Activated CD8-positive, alpha-beta memory T cell treated with anti-CD3 and anti-CD28 coated beads, Interleukin-2, amount 10 ng/mL, durations not matched to agents 7 days and 5 days (primary cell): ENCODE measurements around the gene CSF3. TPM values are rescaled to one million over a fixed set of nuclear protein-coding genes. Genes with fewer than 3 reads are reported as not detected.

Experiments
- ATAC-seq: fragments of 150-1000 bp; cut with Tn5 transposase; one replicate; pipeline ENCODE4 v1.10.0; 2021; ENCODE audit warnings: moderate library complexity
- CTCF ChIA-PET: fragments of 350-600 bp; sonication (Branson Sonifier 250); formaldehyde crosslinking; loops from one replicate; lab custom pipeline; 2021; ENCODE audit warnings: antibody characterized with exemption; lab: Charles Lee
- DNase-seq: peaks from one replicate; pipeline ENCODE4 v3.0.0-alpha.2; 2020
- H3K27ac Mint-ChIP-seq: one replicate; pipeline ENCODE4 v1.8.0; 2021; ENCODE audit warnings: mild to moderate bottlenecking, mixed read lengths
- H3K27me3 Mint-ChIP-seq: one replicate; pipeline ENCODE4 v1.8.0; 2021; ENCODE audit warnings: mixed read lengths
- H3K36me3 Mint-ChIP-seq: one replicate; pipeline ENCODE4 v1.8.0; 2021; ENCODE audit warnings: mild to moderate bottlenecking, mixed read lengths
- H3K4me1 Mint-ChIP-seq: one replicate; pipeline ENCODE4 v1.8.0; 2021; ENCODE audit warnings: mixed read lengths
- H3K4me3 Mint-ChIP-seq: one replicate; pipeline ENCODE4 v1.8.0; 2021; ENCODE audit warnings: mild to moderate bottlenecking, moderate library complexity, mixed read lengths
- H3K9me3 Mint-ChIP-seq: one replicate; pipeline ENCODE4 v1.8.0; 2022; ENCODE audit warnings: low read depth, mixed read lengths
- total RNA-seq, 2 experiments: library from RNA; stranded (reverse); gene quantifications; one replicate each; pipeline ENCODE4 v1.2.3, GENCODE V29; 2021

Gene CSF3
- not detected for total RNA-seq

DNA sequence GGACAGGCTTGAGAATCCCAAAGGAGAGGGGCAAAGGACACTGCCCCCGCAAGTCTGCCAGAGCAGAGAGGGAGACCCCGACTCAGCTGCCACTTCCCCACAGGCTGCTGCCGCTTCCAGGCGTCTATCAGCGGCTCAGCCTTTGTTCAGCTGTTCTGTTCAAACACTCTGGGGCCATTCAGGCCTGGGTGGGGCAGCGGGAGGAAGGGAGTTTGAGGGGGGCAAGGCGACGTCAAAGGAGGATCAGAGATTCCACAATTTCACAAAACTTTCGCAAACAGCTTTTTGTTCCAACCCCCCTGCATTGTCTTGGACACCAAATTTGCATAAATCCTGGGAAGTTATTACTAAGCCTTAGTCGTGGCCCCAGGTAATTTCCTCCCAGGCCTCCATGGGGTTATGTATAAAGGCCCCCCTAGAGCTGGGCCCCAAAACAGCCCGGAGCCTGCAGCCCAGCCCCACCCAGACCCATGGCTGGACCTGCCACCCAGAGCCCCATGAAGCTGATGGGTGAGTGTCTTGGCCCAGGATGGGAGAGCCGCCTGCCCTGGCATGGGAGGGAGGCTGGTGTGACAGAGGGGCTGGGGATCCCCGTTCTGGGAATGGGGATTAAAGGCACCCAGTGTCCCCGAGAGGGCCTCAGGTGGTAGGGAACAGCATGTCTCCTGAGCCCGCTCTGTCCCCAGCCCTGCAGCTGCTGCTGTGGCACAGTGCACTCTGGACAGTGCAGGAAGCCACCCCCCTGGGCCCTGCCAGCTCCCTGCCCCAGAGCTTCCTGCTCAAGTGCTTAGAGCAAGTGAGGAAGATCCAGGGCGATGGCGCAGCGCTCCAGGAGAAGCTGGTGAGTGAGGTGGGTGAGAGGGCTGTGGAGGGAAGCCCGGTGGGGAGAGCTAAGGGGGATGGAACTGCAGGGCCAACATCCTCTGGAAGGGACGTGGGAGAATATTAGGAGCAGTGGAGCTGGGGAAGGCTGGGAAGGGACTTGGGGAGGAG, at the start of gene CSF3:
CSF3 (plus strand) TSS at position 436 of the 993 bp plus-strand sequence; CDS start at position 471, 35 bp downstream.
- H3K4me1 Mint-ChIP-seq = peaks cover 7% of the 10 kb centered on the region
- H3K27ac Mint-ChIP-seq = no peak within 1 kb of the TSS
- no peak for DNase-seq
- peaks cover 2% of the 10 kb centered on the region for H3K36me3 Mint-ChIP-seq
- H3K4me3 Mint-ChIP-seq = no peak within 1 kb of the TSS
- CTCF ChIA-PET = interaction anchor here (1.0 to 8.5 kb wide), 11 partner anchors 12 to 280 kb away, joined by 3 to 97 read pairs (median 12); no protein-coding TSS in a partner anchor
- H3K27me3 Mint-ChIP-seq = peaks cover 7% of the 10 kb centered on the region
- no peak for ATAC-seq
- H3K9me3 Mint-ChIP-seq = no peaks in the 10 kb centered on the region

DNA sequence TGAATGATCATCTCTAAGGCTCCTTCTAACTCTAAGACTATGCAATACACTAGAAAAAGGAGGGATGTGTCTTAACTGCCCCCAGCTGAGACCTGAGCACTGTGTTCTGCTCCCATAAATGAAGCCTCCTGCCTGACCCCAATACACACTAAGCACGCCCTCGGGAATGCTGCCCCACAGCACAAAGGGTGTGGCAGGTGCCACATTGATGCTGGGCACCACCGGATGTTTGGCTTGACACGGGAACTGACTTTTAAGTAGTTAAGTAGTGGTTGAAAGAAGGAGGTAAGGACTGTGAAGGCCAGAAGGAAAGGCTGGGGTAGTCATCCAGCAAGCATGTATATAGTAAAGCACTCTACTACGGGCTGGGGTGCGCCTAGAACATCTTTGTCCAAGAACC, 48.5 kb upstream of the CSF3 start:
- H3K4me3 Mint-ChIP-seq = no peak overlapping the region
- no peaks in the 10 kb centered on the region for H3K36me3 Mint-ChIP-seq
- no peak overlapping the region for H3K27ac Mint-ChIP-seq
- H3K27me3 Mint-ChIP-seq = peaks cover 46% of the 10 kb centered on the region
- H3K9me3 Mint-ChIP-seq = no peaks in the 10 kb centered on the region
- peaks cover 14% of the 10 kb centered on the region for H3K4me1 Mint-ChIP-seq
- CTCF ChIA-PET = no interaction called here
- DNase-seq (no peak), ATAC-seq (no peak)

DNA sequence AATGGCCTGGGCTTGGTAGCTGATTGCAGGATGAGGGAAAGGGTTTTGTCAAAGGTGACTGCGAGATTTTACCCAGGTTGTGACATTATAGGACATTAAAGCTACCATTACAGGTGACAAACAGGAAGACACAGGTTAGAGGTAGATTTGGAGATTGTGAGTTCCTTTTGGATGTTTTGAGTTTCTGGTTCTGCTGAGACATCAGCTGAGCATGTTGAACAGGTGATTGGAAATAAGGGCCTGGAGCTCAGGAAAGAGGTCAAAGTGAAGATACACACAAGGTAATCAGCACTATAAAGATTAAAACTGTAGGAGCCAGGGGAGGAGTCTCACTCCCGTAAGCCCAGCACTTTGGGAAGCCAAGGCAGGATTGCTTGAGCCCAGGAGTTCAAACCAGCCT, 46.5 kb upstream of the CSF3 start:
- no peak for DNase-seq
- H3K9me3 Mint-ChIP-seq = no peaks in the 10 kb centered on the region
- no peak overlapping the region for H3K4me3 Mint-ChIP-seq
- H3K27ac Mint-ChIP-seq = no peak overlapping the region
- no peak for ATAC-seq
- peaks cover 11% of the 10 kb centered on the region for H3K4me1 Mint-ChIP-seq
- no peaks in the 10 kb centered on the region for H3K36me3 Mint-ChIP-seq
- CTCF ChIA-PET = interaction anchor here (0.9 to 2.8 kb wide), 3 partner anchors 9 to 11 kb away, joined by 3 to 10 read pairs (median 8); partner anchors contain the start of gene PSMD3
- peaks cover 56% of the 10 kb centered on the region for H3K27me3 Mint-ChIP-seq

DNA sequence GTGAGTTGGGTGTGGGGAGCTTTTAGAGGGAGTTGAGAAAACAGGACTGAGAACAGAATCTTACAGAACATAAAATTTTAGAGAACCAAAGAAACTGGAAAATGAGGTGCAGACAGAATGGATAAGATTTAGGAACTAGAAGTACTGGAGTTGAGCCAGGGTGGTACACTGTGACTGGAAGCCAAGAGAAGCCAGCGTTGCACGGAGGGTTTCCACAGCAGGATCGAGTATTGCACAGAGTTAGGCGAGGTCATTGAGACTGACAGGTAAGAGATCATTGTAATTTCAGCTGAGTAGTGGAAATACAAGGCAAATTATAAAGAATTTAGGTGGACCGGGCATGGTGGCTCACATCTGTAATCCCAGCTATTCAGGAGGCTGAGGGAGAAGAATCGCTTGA, 45.9 kb upstream of the CSF3 start:
- ATAC-seq = no peak
- no peak for DNase-seq
- no peaks in the 10 kb centered on the region for H3K36me3 Mint-ChIP-seq
- no peaks in the 10 kb centered on the region for H3K9me3 Mint-ChIP-seq
- H3K27me3 Mint-ChIP-seq = peaks cover 59% of the 10 kb centered on the region
- H3K4me3 Mint-ChIP-seq = no peak overlapping the region
- H3K27ac Mint-ChIP-seq = no peak overlapping the region
- CTCF ChIA-PET = interaction anchor here (1.4 to 2.8 kb wide), 2 partner anchors 11 kb away, joined by 8 to 10 read pairs; partner anchors contain the start of gene PSMD3
- H3K4me1 Mint-ChIP-seq = peaks cover 7% of the 10 kb centered on the region

DNA sequence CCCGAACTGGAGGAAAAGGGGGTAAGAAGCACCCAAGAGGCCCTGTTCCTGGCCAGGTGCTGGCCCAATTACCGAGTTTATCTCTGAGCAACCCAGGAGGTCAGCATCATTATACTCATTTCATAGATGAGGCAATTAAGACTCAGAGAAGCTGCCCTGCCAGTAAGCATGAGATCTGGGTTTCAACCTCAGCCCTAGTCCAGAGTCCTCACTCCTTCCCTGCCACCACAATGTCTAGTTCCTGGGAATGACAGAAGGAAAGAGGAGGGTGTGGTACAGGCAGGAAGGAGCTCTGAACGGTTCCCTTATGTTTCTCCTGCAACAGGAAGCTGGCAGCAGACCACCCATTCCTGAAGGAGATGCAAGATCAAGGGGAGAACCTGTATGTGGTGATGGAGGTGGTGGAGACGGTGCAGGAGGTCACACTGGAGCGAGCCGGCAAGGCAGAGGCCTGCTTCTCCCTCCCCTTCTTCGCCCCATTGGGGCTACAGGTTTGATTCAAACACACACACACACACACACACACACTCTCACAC, 45.0 kb upstream of the CSF3 start:
- H3K36me3 Mint-ChIP-seq = no peaks in the 10 kb centered on the region
- CTCF ChIA-PET = interaction anchor here (2.8 kb wide), 1 partner anchor 10 kb away, joined by 10 read pairs; the partner anchor contains the start of gene PSMD3

DNA sequence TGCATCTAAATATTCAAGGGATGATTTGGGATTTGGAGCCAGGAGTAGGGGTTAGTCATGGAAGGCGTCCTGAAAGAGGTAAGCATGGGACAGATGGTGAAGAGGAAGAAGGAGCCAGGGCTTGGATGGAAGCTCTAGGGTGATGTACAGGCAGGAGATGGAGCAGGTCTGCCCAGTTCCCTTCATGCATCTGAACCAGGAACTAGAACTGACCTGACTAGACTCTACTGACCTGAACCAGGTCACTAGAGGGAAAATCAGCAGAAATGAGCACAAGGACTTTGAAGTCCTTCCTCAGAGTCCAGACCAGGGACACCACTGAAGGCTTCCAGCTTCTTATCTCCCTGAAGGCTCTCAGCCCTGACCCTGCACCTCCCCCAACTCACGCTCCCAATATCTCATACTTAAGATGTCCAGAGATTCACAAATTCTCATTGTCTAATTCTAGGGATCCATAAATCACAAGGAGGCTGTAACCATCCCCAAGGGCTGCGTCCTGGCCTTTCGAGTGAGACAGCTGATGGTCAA, 44.1 kb upstream of the CSF3 start:
- H3K4me1 Mint-ChIP-seq = peaks cover 7% of the 10 kb centered on the region
- H3K4me3 Mint-ChIP-seq = no peak overlapping the region
- H3K27ac Mint-ChIP-seq = no peak overlapping the region
- no peaks in the 10 kb centered on the region for H3K36me3 Mint-ChIP-seq
- ATAC-seq (no peak), DNase-seq (no peak)
- CTCF ChIA-PET = interaction anchor here (0.9 to 2.8 kb wide), 2 partner anchors 9 kb away, joined by 4 to 10 read pairs; partner anchors contain the start of gene PSMD3
- peaks cover 61% of the 10 kb centered on the region for H3K27me3 Mint-ChIP-seq
- H3K9me3 Mint-ChIP-seq = no peaks in the 10 kb centered on the region

More for the DNA sequence above, 45.0 kb upstream of the CSF3 start:
- H3K27ac Mint-ChIP-seq = no peak overlapping the region
- ATAC-seq (no peak), DNase-seq (no peak)
- H3K4me1 Mint-ChIP-seq = peaks cover 7% of the 10 kb centered on the region
- H3K27me3 Mint-ChIP-seq = peaks cover 55% of the 10 kb centered on the region
- no peaks in the 10 kb centered on the region for H3K9me3 Mint-ChIP-seq
- H3K4me3 Mint-ChIP-seq = no peak overlapping the region

DNA sequence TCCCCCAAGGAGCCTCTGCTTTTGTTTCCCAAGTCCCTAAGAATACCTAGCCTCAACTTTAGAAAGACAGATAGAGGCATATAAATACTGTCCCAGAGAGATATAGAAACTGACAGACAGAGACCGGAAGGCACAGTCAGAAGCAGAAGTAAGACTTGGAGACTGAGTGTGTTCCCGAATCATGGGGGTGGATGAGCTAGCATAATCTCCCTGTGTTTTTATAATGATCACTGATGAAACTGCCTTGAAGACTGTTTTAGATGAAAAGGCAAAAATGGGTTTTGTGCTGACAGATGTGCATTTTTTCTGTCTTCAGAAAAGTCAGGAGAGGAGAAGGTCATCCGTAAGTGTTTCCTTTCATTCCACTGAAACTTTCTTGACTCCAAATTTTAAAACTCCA, 43.0 kb upstream of the CSF3 start:
- H3K27me3 Mint-ChIP-seq = peaks cover 54% of the 10 kb centered on the region
- no peak overlapping the region for H3K27ac Mint-ChIP-seq
- DNase-seq (no peak), ATAC-seq (no peak)
- H3K4me3 Mint-ChIP-seq = no peak overlapping the region
- CTCF ChIA-PET = interaction anchor here (0.9 to 2.4 kb wide), 2 partner anchors 8 to 11 kb away, joined by 4 to 7 read pairs; partner anchors contain the start of gene PSMD3
- H3K4me1 Mint-ChIP-seq = peaks cover 5% of the 10 kb centered on the region
- H3K36me3 Mint-ChIP-seq = no peaks in the 10 kb centered on the region
- H3K9me3 Mint-ChIP-seq = no peaks in the 10 kb centered on the region

DNA sequence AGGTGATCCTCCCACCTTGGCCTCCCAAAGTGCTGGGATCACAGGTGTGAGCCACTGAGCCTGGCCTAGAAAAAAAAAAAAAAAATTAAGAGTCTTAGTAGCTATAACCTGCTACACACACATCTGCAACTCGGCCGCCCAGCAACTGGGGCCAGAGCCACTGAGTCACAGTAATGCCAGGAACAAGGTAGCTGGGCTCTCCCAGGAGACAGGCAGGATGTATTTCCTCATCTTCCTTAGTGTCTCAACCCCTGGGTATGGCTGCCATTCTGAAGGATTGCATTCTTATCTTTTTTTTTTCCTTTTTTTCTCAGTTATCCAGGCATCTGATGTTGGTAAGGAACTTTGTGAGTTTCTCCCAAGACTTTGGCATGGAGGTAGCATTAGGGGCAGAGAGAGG, 41.7 kb upstream of the CSF3 start:
- ATAC-seq = no peak
- CTCF ChIA-PET = interaction anchor here (1.0 to 2.4 kb wide), 2 partner anchors 12 to 15 kb away, joined by 4 to 7 read pairs; no protein-coding TSS in a partner anchor

GRCh38 chr17:39974433-39974832, 40.8 kb upstream of the CSF3 start:
- Mint-ChIP-seq H3K27ac (no peak overlapping the region), H3K9me3 (no peaks in the 10 kb centered on the region), H3K27me3 (peaks cover 53% of the 10 kb centered on the region), H3K4me1 (peaks cover 7% of the 10 kb centered on the region), H3K36me3 (no peaks in the 10 kb centered on the region), H3K4me3 (no peak overlapping the region)
- CTCF ChIA-PET = interaction anchor here (0.6 kb wide), 1 partner anchor 17 kb away, joined by 3 read pairs; no protein-coding TSS in a partner anchor
- DNase-seq (no peak), ATAC-seq (no peak)

More for the DNA sequence above, 41.7 kb upstream of the CSF3 start:
- Mint-ChIP-seq H3K27me3 (peaks cover 56% of the 10 kb centered on the region), H3K4me1 (peaks cover 3% of the 10 kb centered on the region), H3K27ac (no peak overlapping the region), H3K9me3 (no peaks in the 10 kb centered on the region), H3K4me3 (no peak overlapping the region), H3K36me3 (no peaks in the 10 kb centered on the region)
- no peak for DNase-seq

- ATAC-seq (no peak), DNase-seq (no peak)
- Mint-ChIP-seq H3K27me3 (peaks cover 40% of the 10 kb centered on the region), H3K4me3 (no peak overlapping the region), H3K36me3 (no peaks in the 10 kb centered on the region), H3K27ac (no peak overlapping the region), H3K4me1 (peaks cover 15% of the 10 kb centered on the region), H3K9me3 (no peaks in the 10 kb centered on the region)
- CTCF ChIA-PET = interaction anchor here (8.7 kb wide), 1 partner anchor 15 kb away, joined by 129 read pairs; the partner anchor contains the start of gene GSDMA
These were observed 39.4 kb upstream of the CSF3 start for GRCh38 chr17:39975801-39976200.

GRCh38 chr17:39979016-39979670, 36.1 kb upstream of the CSF3 start:
- H3K27me3 Mint-ChIP-seq = peaks cover 18% of the 10 kb centered on the region
- ATAC-seq = no peak

GRCh38 chr17:39979893-39980350, 35.3 kb upstream of the CSF3 start:
- CTCF ChIA-PET = interaction anchor here (0.6 to 8.7 kb wide), 36 partner anchors 8 to 359 kb away, joined by 3 to 129 read pairs (median 4); partner anchors contain the start of genes GSDMA, IKZF3, LRRC3C and MED24
- DNase-seq = no peak

More at GRCh38 chr17:39979016-39979670, 36.1 kb upstream of the CSF3 start:
- CTCF ChIA-PET = interaction anchor here (0.6 to 8.7 kb wide), 13 partner anchors 7 to 358 kb away, joined by 3 to 129 read pairs (median 7); partner anchors contain the start of gene GSDMA
- Mint-ChIP-seq H3K36me3 (peaks cover 1% of the 10 kb centered on the region), H3K27ac (no peak overlapping the region), H3K9me3 (no peaks in the 10 kb centered on the region), H3K4me3 (peak overlapping the region; percentile 97), H3K4me1 (peaks cover 32% of the 10 kb centered on the region)
- no peak for DNase-seq

More at GRCh38 chr17:39979893-39980350, 35.3 kb upstream of the CSF3 start:
- no peaks in the 10 kb centered on the region for H3K9me3 Mint-ChIP-seq
- H3K27ac Mint-ChIP-seq = peak overlapping the region; percentile 88
- H3K27me3 Mint-ChIP-seq = peaks cover 15% of the 10 kb centered on the region
- H3K36me3 Mint-ChIP-seq = peaks cover 6% of the 10 kb centered on the region
- H3K4me3 Mint-ChIP-seq = peak overlapping the region; percentile 97
- peak; percentile 11 for ATAC-seq
- H3K4me1 Mint-ChIP-seq = peaks cover 34% of the 10 kb centered on the region
